HepG2 (cell line): ENCODE data around the gene F7. TPM values are rescaled to one million over a fixed set of nuclear protein-coding genes. Genes with fewer than 3 reads are reported as not detected.
A peak's percentile ranks its signal among the peaks of the same experiment; 100 is the strongest.

ENCODE experiments used
- CEBPG ChIP-seq: IDR thresholded peaks from 2 replicates; pipeline ENCODE4 v1.6.1; 2016
- CENPT ChIP-seq: sonication (generic); formaldehyde crosslinking; IDR thresholded peaks from 2 replicates; pipeline ENCODE4 v1.8.0; 2022; ENCODE audit warnings: low read depth, mild to moderate bottlenecking, moderate library complexity, missing genetic modification reagents
- ETS1 ChIP-seq: sonication (generic); formaldehyde crosslinking; IDR thresholded peaks from 2 replicates; pipeline ENCODE4 v1.4.0; 2020; ENCODE audit warnings: missing genetic modification reagents
- FIP1L1 ChIP-seq: fragments of 200-400 bp; formaldehyde crosslinking; IDR thresholded peaks from 2 replicates; pipeline ENCODE4 v1.6.1; 2018; ENCODE audit warnings: low read depth, mild to moderate bottlenecking, low read length, moderate library complexity, borderline replicate concordance; ENCODE audit not compliant: insufficient read depth
- MTA1 ChIP-seq: sonication (generic); formaldehyde crosslinking; IDR thresholded peaks from 2 replicates; pipeline ENCODE4 v1.4.0; 2020; ENCODE audit warnings: missing genetic modification reagents, mild to moderate bottlenecking, borderline replicate concordance
- NAIF1 ChIP-seq: sonication (generic); formaldehyde crosslinking; IDR thresholded peaks from 2 replicates; pipeline ENCODE4 v1.5.0; 2020; ENCODE audit warnings: mild to moderate bottlenecking, missing genetic modification reagents, borderline replicate concordance
- PHB2 ChIP-seq: fragments of 450-650 bp; IDR thresholded peaks from 2 replicates; pipeline ENCODE4 v1.6.1; 2018; ENCODE audit not compliant: partially characterized antibody
- PITX1 ChIP-seq: sonication (generic); formaldehyde crosslinking; IDR thresholded peaks from 2 replicates; pipeline ENCODE4 v1.5.1; 2020; ENCODE audit warnings: mild to moderate bottlenecking, missing genetic modification reagents
- POLR2G ChIP-seq: fragments of 200-400 bp; formaldehyde crosslinking; IDR thresholded peaks from 2 replicates; pipeline ENCODE4 v1.6.1; 2018; ENCODE audit warnings: mild to moderate bottlenecking, low read depth, low read length, moderate library complexity
- PTBP1 ChIP-seq: fragments of 200-400 bp; formaldehyde crosslinking; IDR thresholded peaks from 2 replicates; pipeline ENCODE4 v1.6.1; 2018; ENCODE audit warnings: low read length, low read depth; ENCODE audit not compliant: poor library complexity, severe bottlenecking
- SATB2 ChIP-seq: sonication (generic); formaldehyde crosslinking; IDR thresholded peaks from 2 replicates; pipeline ENCODE4 v1.5.0; 2020; ENCODE audit warnings: missing genetic modification reagents
- SETDB1 ChIP-seq: sonication (generic); formaldehyde crosslinking; IDR thresholded peaks from 2 replicates; pipeline ENCODE4 v1.5.1; 2020; ENCODE audit warnings: missing genetic modification reagents, mild to moderate bottlenecking, borderline replicate concordance
- SIN3B ChIP-seq: fragments of 150-350 bp; IDR thresholded peaks from 2 replicates; pipeline ENCODE4 v1.6.1; 2014; ENCODE audit warnings: low read length
- SNAPC4 ChIP-seq: sonication (generic); formaldehyde crosslinking; IDR thresholded peaks from 2 replicates; pipeline ENCODE4 v1.4.0; 2020; ENCODE audit warnings: mild to moderate bottlenecking, missing genetic modification reagents
- SP140L ChIP-seq: sonication (generic); formaldehyde crosslinking; IDR thresholded peaks from 2 replicates; pipeline ENCODE4 v1.4.0; 2020; ENCODE audit warnings: missing genetic modification reagents, borderline replicate concordance
- SUZ12 ChIP-seq: fragments of 150-350 bp; IDR thresholded peaks from 2 replicates; pipeline ENCODE4 v1.6.1; 2014; ENCODE audit warnings: low read depth, low read length
- ZBTB21 ChIP-seq: sonication (generic); formaldehyde crosslinking; IDR thresholded peaks from 2 replicates; pipeline ENCODE4 v1.4.0; 2020; ENCODE audit warnings: missing genetic modification reagents
- ZNF530 ChIP-seq: sonication (generic); formaldehyde crosslinking; IDR thresholded peaks from 2 replicates; pipeline ENCODE4 v1.5.0; 2020; ENCODE audit warnings: low read depth, mild to moderate bottlenecking, missing genetic modification reagents
- ZNF615 ChIP-seq: sonication (generic); formaldehyde crosslinking; IDR thresholded peaks from 2 replicates; pipeline ENCODE4 v1.5.0; 2020; ENCODE audit warnings: mild to moderate bottlenecking, missing genetic modification reagents, borderline replicate concordance
- ZNF660 ChIP-seq: sonication (generic); formaldehyde crosslinking; IDR thresholded peaks from 2 replicates; pipeline ENCODE4 v1.5.1; 2020; ENCODE audit warnings: mild to moderate bottlenecking, low read depth, missing genetic modification reagents, borderline replicate concordance
- ZNF839 ChIP-seq: sonication (generic); formaldehyde crosslinking; IDR thresholded peaks from 2 replicates; pipeline ENCODE4 v1.4.0; 2020; ENCODE audit warnings: missing genetic modification reagents, mild to moderate bottlenecking, borderline replicate concordance
- ZNF878 ChIP-seq: sonication (generic); formaldehyde crosslinking; IDR thresholded peaks from 2 replicates; pipeline ENCODE4 v1.8.1; 2023; ENCODE audit warnings: mild to moderate bottlenecking, missing genetic modification reagents, moderate library complexity
- ZSCAN9 ChIP-seq: IDR thresholded peaks from 2 replicates; pipeline ENCODE4 v1.6.1; 2016; ENCODE audit warnings: borderline replicate concordance
- polyA plus RNA-seq, 8 experiments: library from polyadenylated mRNA; depleted of rRNA in 3 of 8; stranded (reverse) in 7 of 8; unstranded in 1 of 8; fragments of >200 nt; fragmentation: Illumina TruSeq in 4 of 8; extraction: Trizol in 4 of 8; gene quantifications; 2 replicates each; pipeline versions ENCODE4 v1.2.1 to v1.2.3, GENCODE V29; 2011 to 2016; ENCODE audit warnings: low read depth in 4 of 8, missing spikeins in 1 of 8, mixed read lengths in 1 of 8; ENCODE audit not compliant: insufficient read depth in 1 of 8
- total RNA-seq, 5 experiments: library from RNA; depleted of rRNA; stranded (reverse); fragments of >200 nt; fragmentation: Illumina TruSeq; extraction: Trizol; gene quantifications; 2 replicates each; pipeline ENCODE4 v1.2.3, GENCODE V29; 2016; ENCODE audit warnings: low read depth in 1 of 5
- TF ChIP-seq, protein P1 (sequence below): sonication (generic); formaldehyde crosslinking; IDR thresholded peaks from 2 replicates; pipeline ENCODE4 v1.5.0; 2020; ENCODE audit warnings: mild to moderate bottlenecking, missing genetic modification reagents

F7 gene
- total and polyA plus RNA-seq, 2 of the 13 experiments (the other 11 are each of a cell fraction or from before 2014, with no cell fraction given), result 12.6 to 26.5 TPM

GRCh38 chr13:113157929-113158747 lies 52.5 kb downstream of the F7 start, which contains the start of gene PROZ (continued):
- TF ChIP-seq SUZ12 (no peak), SETDB1 (CRISPR knock-in tag) (no peak), MTA1 (peak; percentile 84; the same call in 1 of the 2 replicates), CEBPG (CRISPR knock-in tag) (no peak), ZNF878 (CRISPR knock-in tag) (no peak), ZSCAN9 (CRISPR knock-in tag) (peak; percentile 64; the same call in 1 of the 2 replicates), PTBP1 (no peak), NAIF1 (CRISPR knock-in tag) (no peak), ZNF615 (CRISPR knock-in tag) (no peak), SNAPC4 (CRISPR knock-in tag) (no peak), ZBTB21 (CRISPR knock-in tag) (no peak), ZNF530 (CRISPR knock-in tag) (no peak), ETS1 (no peak), ZNF660 (CRISPR knock-in tag) (no peak), CENPT (CRISPR knock-in tag) (no peak), SIN3B (no peak), PITX1 (peak; percentile 94), SP140L (CRISPR knock-in tag) (no peak), PHB2 (no peak), FIP1L1 (no peak), SATB2 (CRISPR knock-in tag) (no peak), ZNF839 (CRISPR knock-in tag) (0 out of 2 replicates have a peak, but pooled peaks have one; percentile 35), POLR2G (peak; percentile 65)
- TF ChIP-seq, protein P1, sequence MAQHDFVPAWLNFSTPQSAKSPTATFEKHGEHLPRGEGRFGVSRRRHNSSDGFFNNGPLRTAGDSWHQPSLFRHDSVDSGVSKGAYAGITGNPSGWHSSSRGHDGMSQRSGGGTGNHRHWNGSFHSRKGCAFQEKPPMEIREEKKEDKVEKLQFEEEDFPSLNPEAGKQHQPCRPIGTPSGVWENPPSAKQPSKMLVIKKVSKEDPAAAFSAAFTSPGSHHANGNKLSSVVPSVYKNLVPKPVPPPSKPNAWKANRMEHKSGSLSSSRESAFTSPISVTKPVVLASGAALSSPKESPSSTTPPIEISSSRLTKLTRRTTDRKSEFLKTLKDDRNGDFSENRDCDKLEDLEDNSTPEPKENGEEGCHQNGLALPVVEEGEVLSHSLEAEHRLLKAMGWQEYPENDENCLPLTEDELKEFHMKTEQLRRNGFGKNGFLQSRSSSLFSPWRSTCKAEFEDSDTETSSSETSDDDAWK, result no peak
